ENCODE data around the gene MSS51.

GRCh38 chr10:73379064-73379748 lies 54.2 kb downstream of the MSS51 start:
- TF ChIP-seq CTCF (IDR thresholded peaks at IDR 0.05) = no peak
- no peak for TF ChIP-seq POLR2A (IDR thresholded peaks at IDR 0.05)

Data from breast epithelium (tissue), 3 donors.